AML-193 (cell line): Measurements from ENCODE around the gene PSG11.
"Not testable (repeated sequence)": the region's sequence is repeated elsewhere in the genome, so short reads cannot be mapped to it uniquely, and the experiment has no call there.

Experiments
- DNase-seq, 2 experiments: peaks; one replicate each; lab custom pipeline; 2025; lab: John Stamatoyannopoulos, UW

The PSG11 gene

DNA sequence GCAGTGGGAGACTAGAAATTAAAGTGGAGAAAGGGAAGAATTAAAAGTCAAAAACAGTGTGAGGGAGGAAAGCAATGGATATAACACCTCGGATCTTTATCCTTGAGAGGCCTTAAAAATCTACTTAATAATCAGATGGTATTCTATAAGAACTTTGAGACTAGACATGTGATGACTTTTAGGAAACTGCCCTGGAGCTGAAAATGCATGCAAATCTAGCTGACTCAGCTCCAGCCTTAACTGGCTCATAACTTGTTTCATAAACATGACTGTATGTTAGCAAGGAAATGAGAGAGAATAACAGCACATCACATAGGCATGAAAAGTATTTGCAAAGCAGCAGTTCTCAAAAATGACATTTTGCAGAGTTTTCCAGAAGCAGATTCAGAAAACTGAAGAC is 38.1 kb downstream of the PSG11 start:
- not testable (repeated sequence) for DNase-seq

- no peak for DNase-seq
These were observed 40.7 kb downstream of the PSG11 start for GRCh38 chr19:42985588-42985987.

DNA sequence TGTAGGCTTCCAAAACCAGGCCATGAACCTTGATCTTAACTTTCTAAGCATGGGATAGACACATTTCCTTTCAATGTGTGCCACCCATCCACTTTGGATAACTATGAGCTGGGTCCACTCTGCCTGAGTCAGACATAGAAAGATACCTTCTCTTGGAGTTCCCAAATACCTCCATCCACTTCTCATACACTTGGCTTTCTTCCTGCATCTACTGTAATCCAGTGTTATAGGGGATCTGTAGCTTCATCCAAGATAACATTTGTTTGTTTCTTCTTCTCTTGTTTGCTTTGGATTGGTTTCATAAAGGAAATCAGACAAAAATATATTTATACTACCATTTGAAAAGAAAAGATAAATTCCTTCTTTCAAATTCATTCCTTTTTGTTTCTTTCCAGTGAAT is 44.2 kb downstream of the PSG11 start:
- not testable (repeated sequence) for DNase-seq

DNA sequence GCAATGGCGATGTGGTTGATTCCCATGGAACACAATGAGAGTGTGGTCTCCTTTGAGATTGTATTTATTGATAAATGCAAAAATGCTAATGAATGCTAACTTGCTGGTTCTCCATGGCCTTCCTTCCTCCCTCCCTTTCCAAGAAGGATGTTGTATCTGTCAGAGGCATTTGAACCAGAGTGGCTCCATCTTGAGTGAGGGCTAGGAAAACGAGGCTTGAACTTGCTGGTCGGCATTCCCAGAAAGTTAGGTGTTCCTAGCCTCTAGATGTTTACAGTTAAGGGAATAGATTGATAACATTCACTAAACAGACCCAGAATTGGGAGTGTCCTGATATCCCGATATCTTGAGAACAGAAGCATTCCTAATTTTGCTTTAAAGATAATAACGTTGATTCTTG is 54.8 kb downstream of the PSG11 start:
- DNase-seq = not testable (repeated sequence)

DNA sequence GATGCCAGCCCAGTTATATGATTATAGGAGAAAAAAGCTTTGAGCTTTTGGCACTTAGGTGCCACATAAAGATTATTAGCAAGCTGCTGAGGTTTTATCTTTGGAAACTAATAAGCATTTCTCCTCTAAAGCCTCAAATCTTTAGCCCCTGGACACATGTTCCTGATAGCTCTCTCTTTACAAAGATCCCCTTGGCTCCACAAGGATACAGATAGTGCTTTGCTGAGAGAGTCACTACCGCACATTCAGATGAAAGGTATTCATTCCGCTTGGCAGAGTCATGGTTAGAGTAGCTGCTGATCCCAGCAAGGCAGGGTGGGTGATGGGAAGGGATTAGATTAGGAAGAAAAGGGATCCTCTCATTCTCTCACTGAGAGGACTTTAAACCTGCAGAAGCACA is 61.1 kb downstream of the PSG11 start:
- no peak for DNase-seq

- no peak for DNase-seq
These were observed 65.2 kb downstream of the PSG11 start for GRCh38 chr19:42961119-42961518.
